Ovary (tissue), 9 donors: ENCODE measurements around the gene TYMS. TPM values are rescaled to one million over a fixed set of nuclear protein-coding genes. Genes with fewer than 3 reads are reported as not detected.

Experiments used
- DNase-seq, 5 donors: peaks; one replicate each; pipeline ENCODE4 v3.0.0-alpha.2; 2019 to 2020
- H3K27ac ChIP-seq, 2 donors: fragments of 200-600 bp; one replicate each; pipeline versions ENCODE4 v1.5.1 to v1.8.0; 2019 to 2022
- H3K27me3 ChIP-seq: fragments of 200-600 bp; one replicate; pipeline ENCODE4 v1.8.0; 2022
- H3K36me3 ChIP-seq: fragments of 200-600 bp; sonication (generic); one replicate; pipeline ENCODE4 v1.5.1; 2019
- H3K4me1 ChIP-seq: one replicate; pipeline ENCODE4 v1.8.1; 2013; ENCODE audit warnings: mild to moderate bottlenecking, moderate library complexity; ENCODE audit not compliant: insufficient read depth
- H3K4me3 ChIP-seq: fragments of 200-600 bp; sonication (generic); one replicate; pipeline ENCODE4 v1.5.1; 2017
- H3K9me3 ChIP-seq, 2 donors: fragments of 200-600 bp in 1 of 2; sonication (generic) in 1 of 2; one replicate each; pipeline versions ENCODE4 v1.5.1 to v1.8.1; 2013 to 2019; ENCODE audit warnings: mild to moderate bottlenecking in 1 of 2, moderate library complexity in 1 of 2
- EP300 ChIP-seq: sonication (generic); formaldehyde crosslinking; IDR thresholded peaks from one replicate; pipeline ENCODE4 v1.6.1; 2017; ENCODE audit warnings: antibody characterized with exemption
- POLR2A ChIP-seq: fragments of 450-650 bp; IDR thresholded peaks from one replicate; pipeline ENCODE4 v1.6.1; 2017; ENCODE audit warnings: antibody characterized with exemption, mild to moderate bottlenecking, moderate library complexity
- WGBS, 3 donors: extraction: QIAGEN DNeasy Blood & Tissue Kit in 1 of 3; methylation state at CpG; one replicate each; pipeline versions ENCODE4 v1.1.5 to v1.1.7; 2013 to 2017; 5-methylcytosine and 5-hydroxymethylcytosine counted together
- intact Hi-C, 4 donors: fragments of 100-400 bp; cut with DNase I; formaldehyde crosslinking; loops; one replicate each; pipeline versions ENCODE4 v1.11.0 to v1.15.1; 2022 to 2023
- polyA plus RNA-seq, 2 donors: library from polyadenylated mRNA; stranded (reverse); fragments of 200-250 nt in 1 of 2; fragments of 350-450 nt in 1 of 2; fragmentation: Illumina TruSeq in 1 of 2; extraction: RNeasy Lipid Tissue Mini Kit (QIAGEN cat#74804) in 1 of 2; gene quantifications; one replicate each; pipeline ENCODE4 v1.2.3, GENCODE V29; 2013 to 2014
- total RNA-seq, 7 donors: library from RNA; depleted of rRNA in 2 of 7; stranded (reverse); fragments of >200 nt in 2 of 7; fragmentation: NEBNext Ultra II Directional in 3 of 7; extraction: Animal tissue kit (Norgen Biotek cat#: 25700) in 3 of 7; gene quantifications; one replicate each; pipeline versions ENCODE4 v1.1.0 to v1.2.4, GENCODE V29; 2016 to 2023
- TF ChIP-seq, protein P1 (sequence below), 3 donors: fragments of 450-650 bp in 2 of 3; fragments of 200-600 bp in 1 of 3; IDR thresholded peaks; one replicate each; pipeline versions ENCODE4 v1.5.1 to v1.8.0; 2016 to 2022; ENCODE audit warnings: antibody characterized with exemption in 3 of 3, mild to moderate bottlenecking in 1 of 3
- donor health status: DM: no; HTN: no; CAD: no; lungs with moderate emphysema.
- donor health status: DM: no; HTN: no; CAD: no.
- donor health status: Bipolar disorder and iron deficiency.
- donor health status: DM: yes; HTN: yes; CAD: no.
- donor health status: DM: no; HTN: no; CAD: no.
- donor health status: DM: yes; HTN: yes; CAD: no.

The TYMS gene
- total and polyA plus RNA-seq, 9 donors: 0.48 to 8.4 (median 4.4) TPM

DNA sequence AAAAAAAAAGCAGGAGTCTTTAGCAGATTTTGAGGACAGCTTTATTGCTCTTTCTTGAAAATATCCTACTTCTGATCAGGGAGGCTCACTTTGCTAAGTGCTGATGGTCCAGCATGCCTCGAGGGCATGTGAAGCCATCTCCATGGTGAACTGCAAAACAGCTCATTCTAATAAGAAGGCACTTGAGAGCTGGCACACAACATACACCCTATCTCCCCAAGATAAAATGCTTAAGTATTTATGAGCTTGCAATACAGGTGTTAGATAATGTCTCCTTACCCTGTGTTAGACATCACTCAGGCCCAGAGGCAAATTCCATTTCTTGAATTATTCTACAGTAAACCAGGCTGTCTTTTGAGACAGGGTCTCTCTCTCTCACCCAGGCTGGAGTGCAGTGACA, 52.3 kb downstream of the TYMS start:
- TF ChIP-seq, protein P1, sequence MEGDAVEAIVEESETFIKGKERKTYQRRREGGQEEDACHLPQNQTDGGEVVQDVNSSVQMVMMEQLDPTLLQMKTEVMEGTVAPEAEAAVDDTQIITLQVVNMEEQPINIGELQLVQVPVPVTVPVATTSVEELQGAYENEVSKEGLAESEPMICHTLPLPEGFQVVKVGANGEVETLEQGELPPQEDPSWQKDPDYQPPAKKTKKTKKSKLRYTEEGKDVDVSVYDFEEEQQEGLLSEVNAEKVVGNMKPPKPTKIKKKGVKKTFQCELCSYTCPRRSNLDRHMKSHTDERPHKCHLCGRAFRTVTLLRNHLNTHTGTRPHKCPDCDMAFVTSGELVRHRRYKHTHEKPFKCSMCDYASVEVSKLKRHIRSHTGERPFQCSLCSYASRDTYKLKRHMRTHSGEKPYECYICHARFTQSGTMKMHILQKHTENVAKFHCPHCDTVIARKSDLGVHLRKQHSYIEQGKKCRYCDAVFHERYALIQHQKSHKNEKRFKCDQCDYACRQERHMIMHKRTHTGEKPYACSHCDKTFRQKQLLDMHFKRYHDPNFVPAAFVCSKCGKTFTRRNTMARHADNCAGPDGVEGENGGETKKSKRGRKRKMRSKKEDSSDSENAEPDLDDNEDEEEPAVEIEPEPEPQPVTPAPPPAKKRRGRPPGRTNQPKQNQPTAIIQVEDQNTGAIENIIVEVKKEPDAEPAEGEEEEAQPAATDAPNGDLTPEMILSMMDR (IDR thresholded peaks at IDR 0.05): no peak
- TF ChIP-seq POLR2A (no peak), EP300 (no peak)
- no peak for DNase-seq
- intact Hi-C loops: no loop called here
- H3K36me3 ChIP-seq: no peaks in the 10 kb centered on the region
- H3K27ac ChIP-seq: no peak overlapping the region
- H3K4me1 ChIP-seq: peaks cover 4% of the 10 kb centered on the region
- no peaks in the 10 kb centered on the region for H3K9me3 ChIP-seq
- H3K27me3 ChIP-seq: no peaks in the 10 kb centered on the region
- 79 to 86% (median 82%) methylated on average over 1 of the region's 1 CpG for WGBS, 3 donors
- H3K4me3 ChIP-seq: no peak overlapping the region

DNA sequence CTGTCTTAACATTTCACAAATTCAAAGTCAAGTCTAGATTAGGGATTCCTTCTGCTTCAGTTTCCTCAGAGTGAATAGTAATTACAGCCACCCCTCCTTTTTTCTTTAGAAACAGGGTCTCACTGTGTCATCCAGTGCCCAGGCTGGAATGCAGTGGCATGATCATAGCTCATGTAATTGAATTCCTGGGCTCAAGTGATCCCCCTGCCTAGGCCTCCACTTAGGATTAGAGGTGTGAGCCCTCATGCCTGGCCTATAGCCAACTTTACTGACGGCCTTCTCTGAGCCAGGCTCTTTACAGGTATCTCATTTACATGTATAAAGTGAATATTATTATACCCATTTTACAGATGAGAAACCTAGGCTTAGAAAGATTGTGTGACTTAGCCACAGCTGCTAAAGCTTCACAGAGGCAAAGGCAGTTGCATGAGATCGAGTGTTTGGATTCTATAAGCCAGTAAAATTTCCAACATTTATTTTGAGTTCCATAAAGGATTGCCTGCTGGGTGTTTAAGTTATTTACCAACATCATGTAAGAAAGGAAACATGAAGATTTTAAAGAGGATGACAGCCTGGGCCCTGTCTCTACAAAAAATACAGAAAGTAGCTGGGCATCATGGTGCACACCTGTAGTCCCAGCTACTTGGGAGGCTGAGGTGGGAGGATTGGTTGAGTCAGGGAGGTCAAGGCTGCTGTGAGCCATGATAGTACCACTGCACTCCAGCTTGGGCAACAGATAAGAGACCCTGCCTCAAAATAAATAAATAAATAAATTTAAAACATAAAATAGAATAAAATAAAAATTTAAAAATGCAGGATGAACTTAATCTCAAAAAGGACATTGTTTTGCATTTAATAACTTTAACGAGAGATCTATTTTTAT, 53.2 kb downstream of the TYMS start:
- intact Hi-C loops: no loop called here
- Histone ChIP-seq H3K4me3 (no peak overlapping the region), H3K9me3 (no peaks in the 10 kb centered on the region), H3K27ac (no peak overlapping the region), H3K36me3 (no peaks in the 10 kb centered on the region), H3K4me1 (peaks cover 4% of the 10 kb centered on the region), H3K27me3 (no peaks in the 10 kb centered on the region)
- WGBS, 3 donors: 59 to 71% (median 62%) methylated on average over 3 of the region's 3 CpGs
- DNase-seq: no peak
- TF ChIP-seq, protein P1 (IDR thresholded peaks at IDR 0.05): no peak
- TF ChIP-seq EP300 (no peak), POLR2A (no peak)

DNA sequence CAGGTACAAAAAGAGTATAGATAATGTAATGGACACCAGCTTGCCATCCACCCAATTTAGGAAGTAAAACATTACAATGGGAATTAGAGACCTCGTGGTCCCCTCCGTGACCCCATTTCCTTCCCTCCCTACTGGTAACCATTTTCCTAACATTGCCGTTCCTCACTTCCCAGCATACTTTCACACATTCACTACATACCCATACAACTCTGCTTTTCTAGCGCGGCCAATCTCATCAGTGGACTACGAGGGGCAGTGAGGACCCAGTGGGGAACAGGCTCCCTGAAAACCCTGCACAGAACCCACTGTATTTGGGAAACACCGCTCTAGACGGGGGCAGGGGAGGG, 53.8 kb downstream of the TYMS start:
- no peaks in the 10 kb centered on the region for H3K9me3 ChIP-seq
- intact Hi-C loops: no loop called here
- H3K4me3 ChIP-seq: peak overlapping the region; percentile 49
- no peak for TF ChIP-seq POLR2A
- peak in 1 of 5 donors; percentile 45 for DNase-seq
- H3K36me3 ChIP-seq: no peaks in the 10 kb centered on the region
- 2 to 8% (median 2%) methylated on average over 8 of the region's 8 CpGs for WGBS, 3 donors
- peaks cover 4% of the 10 kb centered on the region for H3K4me1 ChIP-seq
- H3K27ac ChIP-seq: peak overlapping the region; percentile 53 to 77
- no peaks in the 10 kb centered on the region for H3K27me3 ChIP-seq

DNA sequence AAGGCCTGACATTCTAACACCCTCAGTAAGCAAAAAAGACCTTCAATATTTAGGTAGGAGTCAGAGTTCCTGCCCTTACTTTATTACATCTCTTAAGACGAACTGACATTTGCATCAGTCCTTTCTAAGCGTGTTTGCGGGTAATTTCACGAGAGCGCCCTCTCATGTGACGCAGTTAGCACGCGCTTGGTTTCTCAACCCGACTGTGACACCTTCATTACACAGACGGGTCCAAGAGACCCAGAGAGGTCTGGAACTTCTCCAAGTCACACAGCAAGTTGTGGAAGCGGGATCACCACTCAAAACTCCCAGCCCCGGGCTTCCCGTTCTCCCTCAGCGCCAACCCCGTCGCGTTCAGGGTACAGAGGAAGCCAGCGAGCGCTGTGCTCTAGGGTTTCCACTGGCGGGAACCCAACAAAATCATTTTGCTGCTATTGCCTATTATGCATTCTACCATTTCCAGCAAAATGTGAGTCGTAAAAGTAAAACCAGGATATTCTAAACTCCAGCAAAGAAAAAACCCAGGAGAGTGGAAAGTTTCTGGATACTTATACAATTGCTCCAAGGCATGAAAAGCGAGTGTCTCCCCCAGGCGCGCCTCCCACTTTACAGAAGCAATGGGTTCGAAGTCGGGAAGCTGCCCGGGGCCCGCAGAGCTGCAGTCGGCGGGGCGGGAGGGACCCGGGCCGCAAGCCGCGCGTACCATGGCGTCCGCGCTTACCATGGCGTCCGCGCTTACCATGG, 54.4 kb downstream of the TYMS start:
- peaks cover 4% of the 10 kb centered on the region for H3K4me1 ChIP-seq
- TF ChIP-seq POLR2A: no peak
- TF ChIP-seq EP300: no peak
- TF ChIP-seq, protein P1 (IDR thresholded peaks at IDR 0.05): no peak
- H3K27ac ChIP-seq: peak overlapping the region; percentile 53 to 77
- intact Hi-C loops: no loop called here
- peak; percentile 66 to 82 (median 69) for DNase-seq
- no peaks in the 10 kb centered on the region for H3K27me3 ChIP-seq
- WGBS, 3 donors: 0 to 1% (median 1%) methylated on average over 37 to 42 of the region's 42 CpGs
- no peaks in the 10 kb centered on the region for H3K9me3 ChIP-seq
- H3K36me3 ChIP-seq: no peaks in the 10 kb centered on the region
- peak overlapping the region; percentile 49 for H3K4me3 ChIP-seq
